GM13976 (cell line): ENCODE results near the gene PERM1.
"Not testable (repeated sequence)": the region's sequence is repeated elsewhere in the genome, so short reads cannot be mapped to it uniquely, and the experiment has no call there.

Experiments used
- DNase-seq: peaks from one replicate; pipeline ENCODE4 v3.0.0; 2012; ENCODE audit warnings: low spot score
- CTCF ChIP-seq: IDR thresholded peaks from 2 replicates; pipeline ENCODE4 v1.5.1; 2012; ENCODE audit warnings: borderline replicate concordance, mild to moderate bottlenecking; ENCODE audit not compliant: insufficient read depth; ENCODE audit errors: extremely low read depth, missing control alignments, control extremely low read depth
- in situ Hi-C: fragments of 300-500 bp; cut with MboI; formaldehyde crosslinking; loops from one replicate; pipeline ENCODE4 v1.12.0; 2022; ENCODE audit warnings: low sequenced_read_pairs, mixed read lengths, inconsistent platforms; ENCODE audit not compliant: unreplicated experiment

PERM1 gene

GRCh38 chr1:981955-982558 lies at the start of gene PERM1:
Gene PERM1, minus strand, starts transcription at chr1:982093. Its CDS starts 1,064 bp downstream, at chr1:981029.
- no peak for TF ChIP-seq CTCF
- in situ Hi-C loops, result no loop called here

GRCh38 chr1:1030867-1031658 lies 49.2 kb upstream of the PERM1 start:
- DNase-seq, result peak; percentile 59
- in situ Hi-C loops, result not testable (repeated sequence)

More at GRCh38 chr1:981955-982558, at the start of gene PERM1:
- DNase-seq, result no peak

GRCh38 chr1:1027791-1028190 lies 45.9 kb upstream of the PERM1 start:
- DNase-seq, result no peak
- in situ Hi-C loops, result no loop called here
- TF ChIP-seq CTCF, result no peak

GRCh38 chr1:1026599-1027413 lies 44.9 kb upstream of the PERM1 start:
- in situ Hi-C loops, result no loop called here
- no peak for DNase-seq
- no peak for TF ChIP-seq CTCF

GRCh38 chr1:1025730-1026129 lies 43.8 kb upstream of the PERM1 start:
- DNase-seq, result no peak
- TF ChIP-seq CTCF, result no peak
- in situ Hi-C loops, result no loop called here

- DNase-seq, result no peak
- in situ Hi-C loops, result no loop called here
- TF ChIP-seq CTCF, result no peak
Observed at GRCh38 chr1:1024771-1025699, 43.1 kb upstream of the PERM1 start.
